Esophagus muscularis mucosa (tissue), 4 donors: Measurements from ENCODE around the gene MAPK13. TPM values are rescaled to one million over a fixed set of nuclear protein-coding genes. Genes with fewer than 3 reads are reported as not detected.

Experiments used
- DNase-seq: peaks from one replicate; pipeline ENCODE4 v3.0.0-alpha.2; 2017; ENCODE audit errors: extremely low spot score
- H3K27ac ChIP-seq, 4 donors: fragments of 200-600 bp; sonication (generic); replicated peaks in 1 of 4; 1 replicate in 3 of 4; 2 replicates in 1 of 4; pipeline ENCODE4 v1.5.1; 2016 to 2019; ENCODE audit warnings: mild to moderate bottlenecking in 1 of 4
- H3K27me3 ChIP-seq, 4 donors: fragments of 200-600 bp; sonication (generic); one replicate each; pipeline versions ENCODE4 v1.5.1 to v1.6.0; 2016 to 2019
- H3K36me3 ChIP-seq, 4 donors: fragments of 200-600 bp; sonication (generic); one replicate each; pipeline ENCODE4 v1.5.1; 2016 to 2019
- H3K4me1 ChIP-seq, 4 donors: fragments of 200-600 bp; sonication (generic); one replicate each; pipeline ENCODE4 v1.5.1; 2016 to 2019
- H3K4me3 ChIP-seq, 4 donors: fragments of 200-600 bp; sonication (generic); 1 replicate in 2 of 4; 2 replicates in 2 of 4; pipeline ENCODE4 v1.5.1; 2016 to 2019; ENCODE audit warnings: mild to moderate bottlenecking in 4 of 4, moderate library complexity in 1 of 4
- H3K9me3 ChIP-seq, 4 donors: fragments of 200-600 bp; sonication (generic); 1 replicate in 3 of 4; 2 replicates in 1 of 4; pipeline ENCODE4 v1.5.1; 2016 to 2019
- CTCF ChIP-seq, 3 experiments: fragments of 200-600 bp in 2 of 3; fragments of 450-650 bp in 1 of 3; sonication (generic) in 2 of 3; IDR thresholded peaks; one replicate each; pipeline ENCODE4 v1.5.1; 2017 to 2019; ENCODE audit warnings: antibody characterized with exemption in 3 of 3, mild to moderate bottlenecking in 2 of 3, moderate library complexity in 1 of 3
- EP300 ChIP-seq: sonication (generic); formaldehyde crosslinking; IDR thresholded peaks from one replicate; pipeline ENCODE4 v1.6.1; 2017; ENCODE audit warnings: antibody characterized with exemption
- POLR2A ChIP-seq: fragments of 450-650 bp; IDR thresholded peaks from one replicate; pipeline ENCODE4 v1.6.1; 2017; ENCODE audit warnings: antibody characterized with exemption, moderate library complexity, mild to moderate bottlenecking, low read depth
- POLR2AphosphoS5 ChIP-seq, 2 donors: sonication (generic); formaldehyde crosslinking; IDR thresholded peaks; one replicate each; pipeline ENCODE4 v1.6.1; 2017; ENCODE audit warnings: antibody characterized with exemption in 2 of 2
- WGBS: methylation state at CpG from one replicate; pipeline ENCODE4 v1.1.5; 2018; 5-methylcytosine and 5-hydroxymethylcytosine counted together
- intact Hi-C: fragments of 100-400 bp; cut with DNase I; formaldehyde crosslinking; loops from one replicate; pipeline ENCODE4 v1.15.1; 2023
- total RNA-seq, 4 donors: library from RNA; depleted of rRNA; stranded (reverse); fragments of >200 nt; gene quantifications; one replicate each; pipeline versions ENCODE4 v1.1.0 to v1.2.1, GENCODE V29; 2016

MAPK13 gene
- total RNA-seq, 4 donors from 2014 or later: 2.1 to 5.0 (median 4.5) TPM

DNA sequence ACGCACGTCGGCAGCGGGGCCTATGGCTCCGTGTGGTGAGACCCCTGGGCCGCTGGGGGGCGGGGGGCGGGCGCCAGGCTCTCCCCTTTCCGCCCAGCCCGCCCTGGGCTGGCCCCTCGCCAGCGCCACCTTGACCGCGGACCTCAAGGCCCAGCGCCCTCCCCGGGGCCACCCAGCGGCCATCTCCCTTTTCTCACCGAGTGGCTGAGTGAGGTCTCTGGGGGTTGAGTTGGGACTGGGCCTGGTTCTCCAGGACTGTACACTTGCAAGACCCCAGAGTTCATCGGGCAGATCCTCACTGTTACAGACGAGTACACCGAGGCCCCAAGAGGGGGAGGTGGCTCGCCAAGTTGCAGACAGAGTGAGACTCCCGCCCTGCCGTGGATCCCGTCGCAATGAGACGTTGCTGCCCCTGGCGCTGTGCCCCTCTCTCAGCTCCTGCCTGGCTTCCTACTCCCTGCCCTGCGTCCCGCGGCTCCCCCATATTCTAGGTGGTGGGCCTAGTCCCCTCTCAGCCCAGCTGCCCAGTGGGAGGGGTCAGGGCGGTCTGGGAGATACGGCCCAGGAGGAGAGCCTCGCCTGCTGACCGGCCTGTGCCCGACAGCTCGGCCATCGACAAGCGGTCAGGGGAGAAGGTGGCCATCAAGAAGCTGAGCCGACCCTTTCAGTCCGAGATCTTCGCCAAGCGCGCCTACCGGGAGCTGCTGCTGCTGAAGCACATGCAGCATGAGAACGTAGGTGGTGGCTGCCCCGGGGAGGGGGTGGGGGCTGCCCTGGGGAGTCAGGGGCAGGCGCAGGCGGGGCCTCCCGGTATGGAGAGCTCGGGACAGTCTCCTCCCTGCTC is 576 bp downstream of the MAPK13 start:
- H3K9me3 ChIP-seq: no peaks in the 10 kb centered on the region
- 27% methylated on average over 26 of the region's 52 CpGs for WGBS
- peaks cover 14 to 33% (median 29%) of the 10 kb centered on the region in 4 donors for H3K4me1 ChIP-seq
- TF ChIP-seq POLR2A (no peak), EP300 (no peak), POLR2AphosphoS5 (IDR thresholded peaks at IDR 0.05) (no peak), CTCF (IDR thresholded peaks at IDR 0.05) (no peak)
- intact Hi-C loops: no loop called here
- no peaks in the 10 kb centered on the region for H3K36me3 ChIP-seq
- peak overlapping the region in 2 of 4 donors; percentile 36 to 53 for H3K27ac ChIP-seq
- peak overlapping the region; percentile 50 to 62 (median 52) for H3K4me3 ChIP-seq
- peaks cover 0 to 69% (median 7%) of the 10 kb centered on the region in 4 donors for H3K27me3 ChIP-seq
- DNase-seq: no peak

- Histone ChIP-seq H3K4me1 (peaks cover 14 to 33% (median 29%) of the 10 kb centered on the region in 4 donors), H3K36me3 (no peaks in the 10 kb centered on the region), H3K27me3 (peaks cover 0 to 65% (median 7%) of the 10 kb centered on the region in 4 donors), H3K27ac (peak overlapping the region in 2 of 4 donors; percentile 36 to 53), H3K4me3 (peak overlapping the region; percentile 50 to 62 (median 52)), H3K9me3 (no peaks in the 10 kb centered on the region)
- no peak for DNase-seq
- TF ChIP-seq CTCF (IDR thresholded peaks at IDR 0.05) (no peak), POLR2A (no peak)
- intact Hi-C loops: no loop called here
- WGBS: 48% methylated on average over 7 of the region's 8 CpGs
Observed at GRCh38 chr6:36131511-36132245, 1.4 kb downstream of the MAPK13 start.

DNA sequence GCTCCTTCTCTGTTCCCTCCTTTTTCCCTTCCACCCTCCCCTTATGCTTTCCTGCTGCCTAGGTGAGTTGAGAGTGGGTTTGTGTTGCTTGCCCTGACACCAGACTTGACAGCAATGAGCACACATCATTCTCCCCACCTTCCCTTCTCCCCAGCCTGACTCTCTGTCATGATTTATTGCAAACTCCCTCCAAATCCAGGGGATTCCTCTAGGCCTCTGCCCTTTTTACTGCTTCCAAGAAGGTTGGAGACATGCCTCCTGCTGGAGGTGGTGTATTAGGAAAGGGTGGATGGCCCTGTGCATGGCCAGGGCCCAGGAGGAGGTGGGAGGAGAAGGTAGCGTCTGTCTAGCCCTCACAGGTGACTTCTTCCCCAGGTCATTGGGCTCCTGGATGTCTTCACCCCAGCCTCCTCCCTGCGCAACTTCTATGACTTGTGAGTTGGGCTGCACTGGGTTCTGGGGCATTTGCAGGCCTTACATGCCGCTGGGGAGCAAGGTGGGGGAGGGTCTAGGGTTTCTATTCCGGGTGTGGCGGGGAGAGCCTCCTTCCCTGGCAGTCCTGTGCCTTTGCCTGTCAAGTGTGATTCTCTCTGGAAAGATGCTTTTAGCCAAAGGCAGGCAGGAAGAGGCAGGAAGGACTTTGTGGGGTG is 2.1 kb downstream of the MAPK13 start:
- peaks cover 14 to 33% (median 29%) of the 10 kb centered on the region in 4 donors for H3K4me1 ChIP-seq
- intact Hi-C loops: no loop called here
- TF ChIP-seq EP300: no peak
- TF ChIP-seq CTCF (IDR thresholded peaks at IDR 0.05): no peak
- no peak for TF ChIP-seq POLR2A
- H3K4me3 ChIP-seq: peak overlapping the region in 1 of 4 donors; percentile 62
- no peak overlapping the region for H3K27ac ChIP-seq
- no peaks in the 10 kb centered on the region for H3K9me3 ChIP-seq
- H3K36me3 ChIP-seq: no peaks in the 10 kb centered on the region
- peaks cover 0 to 59% (median 7%) of the 10 kb centered on the region in 4 donors for H3K27me3 ChIP-seq
- DNase-seq: no peak
- 93% methylated on average over 5 of the region's 5 CpGs for WGBS

DNA sequence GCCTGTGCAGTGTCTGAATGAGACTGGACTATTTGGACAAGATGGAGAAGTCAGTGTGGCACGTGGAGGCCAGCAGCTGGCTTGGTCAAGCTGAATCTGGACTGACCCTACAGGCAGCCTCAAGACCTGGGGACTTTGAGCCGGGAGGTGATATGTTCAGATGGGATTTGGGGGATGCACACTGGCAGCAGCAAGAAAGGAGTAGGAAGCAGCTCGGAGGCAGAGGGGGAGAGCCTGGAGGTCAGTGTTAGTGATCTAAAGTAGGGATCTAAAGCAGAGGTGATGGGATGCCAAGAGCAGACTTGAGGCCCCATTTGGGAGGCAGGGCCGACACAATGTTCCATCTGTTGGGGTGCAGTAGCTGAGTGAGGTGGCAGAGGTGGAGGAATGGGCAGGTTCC is 2.8 kb downstream of the MAPK13 start:
- DNase-seq: no peak
- Histone ChIP-seq H3K27me3 (peaks cover 0 to 51% (median 7%) of the 10 kb centered on the region in 4 donors), H3K36me3 (no peaks in the 10 kb centered on the region), H3K27ac (no peak overlapping the region), H3K9me3 (no peaks in the 10 kb centered on the region), H3K4me1 (peaks cover 14 to 30% (median 29%) of the 10 kb centered on the region in 4 donors), H3K4me3 (no peak overlapping the region)
- WGBS: 100% methylated on average over 4 of the region's 4 CpGs
- intact Hi-C loops: no loop called here
- TF ChIP-seq CTCF (IDR thresholded peaks at IDR 0.05) (no peak), POLR2A (no peak), EP300 (no peak), POLR2AphosphoS5 (IDR thresholded peaks at IDR 0.05) (no peak)
